PC-3 (cell line): Measurements from ENCODE around the gene SKAP1. TPM values are rescaled to one million over a fixed set of nuclear protein-coding genes. Genes with fewer than 3 reads are reported as not detected.

Experiments used
- ATAC-seq: fragments of 200-7000 bp; cut with Tn5 transposase; 2 replicates; pipeline ENCODE4 v1.9.1; 2020; ENCODE audit warnings: mild to moderate bottlenecking, moderate library complexity
- BruUV-seq: library from RNA; stranded (reverse); fragments of 400-500 nt; replicated peaks from 2 replicates; lab custom pipeline; 2021; lab: Mats Ljungman, UMichigan
- CTCF ChIA-PET: fragments of 300-600 bp; sonication (Branson Sonifier 250); formaldehyde crosslinking; loops from one replicate; lab custom pipeline; 2022; ENCODE audit warnings: antibody characterized with exemption; lab: Charles Lee
- POLR2A ChIA-PET: fragments of 300-600 bp; sonication (Branson Sonifier 250); formaldehyde crosslinking; loops from one replicate; lab custom pipeline; 2022; ENCODE audit warnings: antibody characterized with exemption; ENCODE audit not compliant: unreplicated experiment; lab: Charles Lee
- DNase-seq: peaks from one replicate; pipeline ENCODE4 v3.0.0-alpha.2; 2015
- H2AFZ ChIP-seq: fragments of 300-600 bp; sonication (generic); 2 replicates; pipeline ENCODE4 v1.6.0; 2016; ENCODE audit warnings: antibody characterized with exemption, low read length
- H3F3A ChIP-seq: fragments of 300-600 bp; sonication (generic); one replicate; pipeline ENCODE4 v1.6.0; 2017; ENCODE audit warnings: antibody characterized with exemption, low read length, control low read depth, mild to moderate bottlenecking; ENCODE audit not compliant: unreplicated experiment
- H3K27ac ChIP-seq: fragments of 300-600 bp; sonication (generic); 2 replicates; pipeline ENCODE4 v1.5.1; 2016; ENCODE audit warnings: mild to moderate bottlenecking, low read length
- H3K27me3 ChIP-seq: fragments of 300-600 bp; sonication (generic); 2 replicates; pipeline ENCODE4 v1.6.1; 2016; ENCODE audit warnings: low read length, mixed read lengths
- H3K36me3 ChIP-seq: fragments of 300-600 bp; sonication (generic); 2 replicates; pipeline ENCODE4 v1.6.1; 2016; ENCODE audit warnings: low read depth, mixed run types, low read length, mixed read lengths
- H3K4me1 ChIP-seq: fragments of 300-600 bp; sonication (generic); 2 replicates; pipeline ENCODE4 v1.5.1; 2016; ENCODE audit warnings: low read length; ENCODE audit not compliant: insufficient read depth
- H3K4me2 ChIP-seq: fragments of 300-600 bp; sonication (generic); 2 replicates; pipeline ENCODE4 v1.6.0; 2016; ENCODE audit warnings: low read length
- H3K4me3 ChIP-seq: fragments of 300-600 bp; sonication (generic); 2 replicates; pipeline ENCODE4 v1.5.1; 2016; ENCODE audit warnings: mild to moderate bottlenecking, low read length, mixed read lengths
- H3K79me2 ChIP-seq: fragments of 300-600 bp; sonication (generic); 2 replicates; pipeline ENCODE4 v1.6.1; 2017; ENCODE audit warnings: low read length, mixed read lengths
- H3K9ac ChIP-seq: fragments of 300-600 bp; sonication (generic); 2 replicates; pipeline ENCODE4 v1.6.0; 2016; ENCODE audit warnings: mild to moderate bottlenecking, low read length
- H3K9me2 ChIP-seq: fragments of 300-600 bp; sonication (generic); replicated peaks from 2 replicates; pipeline ENCODE4 v1.6.1; 2016; ENCODE audit warnings: mixed run types, low read length, mixed read lengths
- H3K9me3 ChIP-seq: fragments of 300-600 bp; sonication (generic); 2 replicates; pipeline ENCODE4 v1.6.1; 2016; ENCODE audit warnings: low read length, mixed read lengths
- H4K20me1 ChIP-seq: fragments of 300-600 bp; sonication (generic); 2 replicates; pipeline ENCODE4 v1.6.1; 2016; ENCODE audit warnings: low read length, mixed read lengths
- CTCF ChIP-seq: fragments of 300-600 bp; sonication (generic); conservative IDR thresholded peaks from 2 replicates; pipeline ENCODE4 v1.5.1; 2017; ENCODE audit warnings: antibody characterized with exemption, low read depth, mild to moderate bottlenecking, low read length
- EZH2 ChIP-seq: fragments of 300-600 bp; sonication (generic); IDR thresholded peaks from one replicate; pipeline ENCODE4 v1.6.1; 2017; ENCODE audit warnings: antibody characterized with exemption, mild to moderate bottlenecking, low read length; ENCODE audit not compliant: unreplicated experiment
- EZH2phosphoT487 ChIP-seq: fragments of 300-600 bp; sonication (generic); IDR thresholded peaks from 2 replicates; pipeline ENCODE4 v1.6.1; 2018; ENCODE audit warnings: mild to moderate bottlenecking, antibody characterized with exemption, low read length, borderline replicate concordance
- intact Hi-C: fragments of 100-400 bp; cut with micrococcal nuclease; formaldehyde crosslinking; loops from 2 replicates; pipeline ENCODE4 v1.9.0; 2023
- total RNA-seq: library from RNA; depleted of rRNA; stranded (reverse); fragments of >200 nt; gene quantifications from 2 replicates; pipeline ENCODE4 v1.2.3, GENCODE V29; 2014

Gene SKAP1
- total RNA-seq, 1 experiment from 2014 or later = not detected

GRCh38 chr17:48420823-48421222, 9.2 kb downstream of the SKAP1 start:
- no peak overlapping the region for H2AFZ ChIP-seq
- H3K4me3 ChIP-seq = no peak overlapping the region
- H3K36me3 ChIP-seq = no peaks in the 10 kb centered on the region
- no peak overlapping the region for H3K27ac ChIP-seq
- no peak for ATAC-seq
- H4K20me1 ChIP-seq = no peaks in the 10 kb centered on the region
- no peak for TF ChIP-seq EZH2phosphoT487
- TF ChIP-seq CTCF = no peak
- TF ChIP-seq EZH2 = no peak
- no peak overlapping the region for H3K9ac ChIP-seq
- no peaks in the 10 kb centered on the region for H3K9me2 ChIP-seq
- H3K79me2 ChIP-seq = no peaks in the 10 kb centered on the region
- H3K27me3 ChIP-seq = 0 out of 2 replicates have a peak, but pooled peaks cover under 1% of the 10 kb centered on the region
- BruUV-seq = no TSS peak
- H3K9me3 ChIP-seq = no peaks in the 10 kb centered on the region
- H3F3A ChIP-seq = no peaks in the 10 kb centered on the region
- intact Hi-C loops = no loop called here
- H3K4me1 ChIP-seq = no peaks in the 10 kb centered on the region
- H3K4me2 ChIP-seq = no peak overlapping the region
- no peak for DNase-seq
- ChIA-PET POLR2A (no interaction called here), CTCF (no interaction called here)

DNA sequence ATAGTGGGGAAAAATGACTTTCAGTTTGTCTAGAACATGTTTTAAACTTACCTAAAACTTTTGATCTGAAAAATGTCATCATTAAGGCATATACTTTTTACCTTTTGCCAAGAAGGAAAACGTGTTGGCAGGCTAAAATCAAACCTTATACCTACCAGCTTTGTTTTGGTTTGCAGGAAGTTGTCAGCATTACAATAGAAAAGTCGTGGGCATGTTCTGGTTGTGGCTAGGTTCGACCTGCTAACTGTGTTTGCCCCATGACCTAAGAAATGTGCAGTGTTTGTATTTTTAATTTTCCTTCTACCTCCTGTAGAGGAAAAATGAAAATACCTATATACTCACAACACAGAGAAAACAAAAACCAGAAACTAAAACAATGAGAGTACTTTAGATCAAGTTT, 13.0 kb downstream of the SKAP1 start:
- no TSS peak for BruUV-seq
- intact Hi-C loops = no loop called here
- TF ChIP-seq EZH2 (no peak), EZH2phosphoT487 (no peak), CTCF (no peak)

DNA sequence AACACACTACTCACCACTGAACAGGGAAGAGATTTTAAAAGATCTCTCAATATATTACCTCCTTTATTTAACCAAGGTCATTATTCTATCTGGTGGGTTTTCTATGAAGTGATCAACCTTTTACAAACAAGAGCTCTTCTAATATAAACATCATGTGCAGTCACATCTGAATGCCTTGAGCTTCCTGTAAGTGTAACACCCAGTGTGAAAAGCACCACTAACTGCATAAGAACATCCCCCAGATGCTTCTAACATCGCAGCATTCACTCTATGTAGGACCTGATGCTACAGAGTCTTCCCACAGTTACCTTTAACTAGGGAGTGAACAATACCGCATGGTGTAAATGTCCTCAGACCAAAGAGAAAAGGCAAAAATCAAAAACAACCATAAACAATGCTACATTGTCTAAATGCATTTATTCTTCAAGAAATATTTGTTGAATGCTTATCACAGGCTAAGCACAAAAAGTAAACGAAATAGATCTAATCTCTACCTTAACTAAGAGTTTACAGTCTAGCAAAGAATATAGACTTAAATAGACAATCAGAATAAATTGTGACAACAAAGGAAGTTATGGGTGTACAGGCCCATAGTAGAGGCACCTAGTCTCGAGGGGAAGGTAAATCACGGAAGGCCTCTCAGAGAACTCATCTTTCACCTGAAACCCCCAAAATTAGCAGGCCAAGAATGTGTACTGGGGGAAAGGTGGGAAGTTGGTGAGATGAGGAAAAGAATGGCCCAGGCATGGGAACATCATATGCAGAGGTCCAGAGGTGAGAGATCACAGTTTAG, 16.2 kb downstream of the SKAP1 start:
- CTCF ChIA-PET = interaction anchor here (0.6 kb wide), 1 partner anchor 41 kb away, joined by 3 read pairs; no protein-coding TSS in a partner anchor
- intact Hi-C loops = no loop called here
- Histone ChIP-seq H3K4me1 (no peaks in the 10 kb centered on the region), H3K36me3 (no peaks in the 10 kb centered on the region), H3K27me3 (peaks cover 10% of the 10 kb centered on the region; the same call in 1 of the 2 replicates), H3K9me3 (no peaks in the 10 kb centered on the region), H3K27ac (no peak overlapping the region), H3K4me3 (no peak overlapping the region), H4K20me1 (no peaks in the 10 kb centered on the region), H3K4me2 (no peak overlapping the region), H3F3A (no peaks in the 10 kb centered on the region), H2AFZ (no peak overlapping the region), H3K9me2 (no peaks in the 10 kb centered on the region), H3K9ac (no peak overlapping the region), H3K79me2 (no peaks in the 10 kb centered on the region)
- POLR2A ChIA-PET = no interaction called here
- DNase-seq (no peak), ATAC-seq (no peak)
- TF ChIP-seq CTCF (no peak), EZH2phosphoT487 (no peak), EZH2 (no peak)
- no TSS peak for BruUV-seq

More for the DNA sequence above, 13.0 kb downstream of the SKAP1 start:
- H3K27me3 ChIP-seq = peaks cover 10% of the 10 kb centered on the region; the same call in 1 of the 2 replicates
- no peaks in the 10 kb centered on the region for H3K79me2 ChIP-seq
- CTCF ChIA-PET = no interaction called here
- H3K9me2 ChIP-seq = no peaks in the 10 kb centered on the region
- H3K27ac ChIP-seq = no peak overlapping the region
- ATAC-seq (no peak), DNase-seq (no peak)
- H3K36me3 ChIP-seq = no peaks in the 10 kb centered on the region
- no peaks in the 10 kb centered on the region for H3K9me3 ChIP-seq
- 0 out of 2 replicates have a peak overlapping the region, but pooled peaks have one; percentile 3 for H2AFZ ChIP-seq
- no peaks in the 10 kb centered on the region for H4K20me1 ChIP-seq
- H3K9ac ChIP-seq = no peak overlapping the region
- POLR2A ChIA-PET = no interaction called here
- no peaks in the 10 kb centered on the region for H3F3A ChIP-seq
- no peak overlapping the region for H3K4me3 ChIP-seq
- no peak overlapping the region for H3K4me2 ChIP-seq
- no peaks in the 10 kb centered on the region for H3K4me1 ChIP-seq
